Femur (tissue), 1 donor: ENCODE data around the gene UPF1.
"Not testable (repeated sequence)": the region's sequence is repeated elsewhere in the genome, so short reads cannot be mapped to it uniquely, and the experiment has no call there.

Experiments used
- DNase-seq: peaks from one replicate; pipeline ENCODE4 v3.0.0-alpha.2; 2017

Gene UPF1

DNA sequence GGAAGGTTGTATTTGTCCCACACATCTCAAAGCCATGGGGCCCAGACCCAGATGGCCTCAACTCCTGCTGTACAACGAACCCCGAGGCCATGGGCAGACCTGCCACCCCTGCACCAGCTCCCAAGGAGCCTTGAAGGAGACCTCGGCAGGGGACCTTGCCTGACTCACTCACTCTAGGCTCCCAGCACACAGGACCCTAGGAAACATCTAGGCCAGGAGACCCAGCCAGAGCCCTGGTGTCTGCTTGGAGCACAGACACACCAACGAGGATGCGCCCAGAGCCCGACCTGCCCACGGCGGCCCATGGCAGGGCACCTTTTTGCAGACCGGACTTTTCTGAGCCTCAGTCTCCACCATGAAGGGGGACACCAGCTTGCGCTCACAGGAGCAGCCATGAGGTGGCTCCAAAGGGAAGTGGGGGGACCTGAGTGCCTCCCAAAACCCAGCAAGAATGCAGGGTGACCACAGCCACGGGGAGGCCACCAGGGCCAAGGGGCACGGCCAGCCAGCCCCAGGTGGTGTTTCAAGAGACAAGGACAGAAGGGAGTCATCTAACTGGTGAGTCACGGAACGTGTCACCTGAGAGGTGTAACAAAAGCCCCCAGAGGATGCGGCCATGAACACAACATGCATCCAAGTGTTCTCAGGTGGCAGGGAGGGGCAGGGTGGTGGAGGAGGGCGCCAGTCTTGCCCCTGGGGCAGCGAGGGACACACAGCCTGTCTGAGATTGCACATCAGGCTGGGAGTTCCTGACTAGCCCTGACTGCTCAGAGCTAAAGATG lies 69.1 kb downstream of the UPF1 start:
- no peak for DNase-seq

DNA sequence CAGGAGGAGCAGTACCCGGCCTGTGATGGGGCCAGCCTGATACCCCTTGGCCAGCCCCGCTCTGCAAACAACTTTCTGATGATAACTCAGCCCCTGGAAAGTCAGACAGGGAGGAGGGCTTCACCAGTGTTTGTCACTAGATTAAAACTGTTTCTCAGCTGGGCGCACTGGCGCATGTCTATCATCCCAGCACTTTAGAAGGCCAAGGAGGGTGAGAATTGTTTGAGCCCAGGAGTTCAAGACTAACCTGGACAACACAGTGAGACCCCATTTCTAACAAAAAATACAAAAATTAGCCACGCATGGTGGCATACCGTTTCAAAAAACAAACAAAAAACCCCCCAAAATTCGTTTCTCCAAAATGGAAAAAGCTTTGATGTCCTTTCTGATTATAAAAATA lies 69.7 kb downstream of the UPF1 start:
- no peak for DNase-seq

- DNase-seq, result not testable (repeated sequence)
Measured at GRCh38 chr19:18902519-18902918, 70.8 kb downstream of the UPF1 start.

GRCh38 chr19:18903156-18904037 lies 71.6 kb downstream of the UPF1 start:
- DNase-seq, result no peak

DNA sequence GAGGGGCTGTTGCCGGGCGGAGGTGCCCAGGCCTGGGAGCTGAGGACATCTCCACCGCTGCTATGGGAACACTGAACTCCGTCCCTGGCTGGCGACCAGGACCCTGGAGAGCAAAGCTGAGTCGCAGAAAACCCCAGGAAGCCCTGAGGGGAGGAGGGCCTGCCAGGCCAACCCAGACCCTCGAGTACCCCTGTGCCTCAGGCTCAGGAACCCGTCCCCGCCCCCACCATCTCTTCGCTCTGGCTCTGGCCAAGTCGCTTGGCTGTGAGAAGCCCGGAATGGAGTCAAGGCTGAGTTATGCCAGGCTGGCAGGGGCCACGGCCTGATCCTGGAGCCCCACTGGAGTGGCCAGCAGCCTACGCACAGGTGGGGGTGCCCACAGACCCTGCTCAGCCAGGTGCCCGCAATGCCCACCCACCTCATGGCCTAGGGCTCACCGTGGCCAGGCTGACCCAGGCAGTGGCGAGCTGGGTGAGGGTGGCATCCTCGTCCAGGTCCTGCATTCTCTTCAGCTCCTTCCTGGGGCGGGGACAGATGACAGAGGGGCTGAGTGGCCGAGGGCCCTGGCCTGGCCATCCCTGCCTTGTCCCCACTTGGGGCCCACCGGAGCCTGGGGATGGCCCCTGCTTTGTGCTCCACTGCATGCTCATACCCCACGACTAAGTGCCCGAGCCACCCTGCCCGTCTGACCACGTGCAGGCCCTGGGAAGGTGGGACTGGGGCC lies 72.7 kb downstream of the UPF1 start:
- no peak for DNase-seq

- no peak for DNase-seq
Measured at GRCh38 chr19:18905058-18905456, 73.3 kb downstream of the UPF1 start.

DNA sequence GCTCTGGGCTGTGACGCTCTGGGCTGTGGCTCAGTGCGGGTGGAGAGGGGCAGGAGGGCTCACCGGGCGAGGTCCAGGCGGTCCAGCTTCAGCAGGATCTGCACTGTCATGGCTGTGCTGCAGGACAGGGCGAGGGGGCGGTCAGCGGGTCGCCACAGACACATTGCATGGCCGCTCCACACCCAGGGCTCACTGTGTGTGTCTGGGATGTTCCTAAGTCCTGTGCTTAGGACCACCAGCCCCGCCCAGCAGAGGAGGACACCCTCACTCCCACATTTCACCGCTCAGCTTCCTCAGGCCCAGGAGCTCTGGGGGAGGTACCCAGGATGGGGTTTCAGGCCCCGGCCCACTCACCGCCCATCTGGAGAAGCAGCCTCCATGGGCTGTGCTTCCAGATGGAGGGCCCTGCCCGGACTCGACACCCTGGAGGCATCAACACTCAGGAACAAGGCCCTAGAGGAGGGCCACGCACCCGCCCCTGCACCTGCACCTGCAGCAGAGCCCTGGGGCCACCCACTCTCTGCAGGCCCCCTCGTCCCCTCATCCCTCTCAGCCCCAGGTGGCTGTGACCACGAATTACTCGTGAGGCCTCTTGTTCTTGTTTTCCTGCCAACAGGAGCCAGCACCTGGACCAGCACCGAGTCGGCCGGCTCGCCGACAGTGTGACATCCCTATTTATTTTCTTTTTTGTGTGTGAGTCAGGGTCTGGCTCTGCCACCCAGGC lies 73.9 kb downstream of the UPF1 start:
- DNase-seq, result no peak

- no peak for DNase-seq
Measured at GRCh38 chr19:18906605-18907519, 75.1 kb downstream of the UPF1 start.

- DNase-seq, result no peak
Measured at GRCh38 chr19:18908917-18909619, 77.3 kb downstream of the UPF1 start.

GRCh38 chr19:18910010-18910409 lies 78.3 kb downstream of the UPF1 start:
- no peak for DNase-seq

GRCh38 chr19:18910801-18911436 lies 79.2 kb downstream of the UPF1 start:
- no peak for DNase-seq

- DNase-seq, result no peak
Measured at GRCh38 chr19:18912933-18913332, 81.2 kb downstream of the UPF1 start.

GRCh38 chr19:18913466-18913865 lies 81.7 kb downstream of the UPF1 start:
- no peak for DNase-seq

- DNase-seq, result peak; percentile 57
Measured at GRCh38 chr19:18915639-18916038, 83.9 kb downstream of the UPF1 start.

- not testable (repeated sequence) for DNase-seq
Measured at GRCh38 chr19:18917593-18917992, 85.8 kb downstream of the UPF1 start.
